Transverse colon (tissue), 4 donors: Measurements from ENCODE around the gene ZNF165. TPM values are rescaled to one million over a fixed set of nuclear protein-coding genes. Genes with fewer than 3 reads are reported as not detected.
"Not testable (repeated sequence)": the region's sequence is repeated elsewhere in the genome, so short reads cannot be mapped to it uniquely, and the experiment has no call there.

Experiments
- DNase-seq: peaks from one replicate; pipeline ENCODE4 v3.0.0-alpha.2; 2019
- H3K27ac ChIP-seq, 4 donors: fragments of 200-600 bp; sonication (generic); 2 replicates each; pipeline ENCODE4 v1.5.1; 2016 to 2018; ENCODE audit warnings: inconsistent platforms in 4 of 4
- H3K27me3 ChIP-seq: fragments of 200-600 bp; sonication (generic); 2 replicates; pipeline ENCODE4 v1.5.1; 2017; ENCODE audit warnings: inconsistent platforms
- H3K36me3 ChIP-seq, 4 donors: fragments of 200-600 bp; sonication (generic); 2 replicates each; pipeline ENCODE4 v1.5.1; 2017 to 2019; ENCODE audit warnings: inconsistent platforms in 4 of 4
- H3K4me1 ChIP-seq, 4 donors: fragments of 200-600 bp; sonication (generic); 2 replicates each; pipeline ENCODE4 v1.5.1; 2017 to 2020; ENCODE audit warnings: inconsistent platforms in 4 of 4
- H3K4me3 ChIP-seq, 4 donors: fragments of 200-600 bp; sonication (generic); 1 replicate in 1 of 4; 2 replicates in 3 of 4; pipeline versions ENCODE4 v1.5.1 to v1.6.1; 2017 to 2019; ENCODE audit warnings: inconsistent platforms in 4 of 4
- H3K9me3 ChIP-seq, 2 donors: fragments of 200-600 bp; sonication (generic); 2 replicates each; pipeline ENCODE4 v1.5.1; 2017 to 2019; ENCODE audit warnings: inconsistent platforms in 2 of 2
- CTCF ChIP-seq, 5 experiments: fragments of 200-600 bp in 3 of 5; fragments of 450-650 bp in 2 of 5; sonication (generic) in 3 of 5; IDR thresholded peaks; 1 replicate in 2 of 5; 2 replicates in 3 of 5; pipeline ENCODE4 v1.5.1; 2016 to 2017; ENCODE audit warnings: antibody characterized with exemption in 5 of 5, inconsistent platforms in 3 of 5, mild to moderate bottlenecking in 2 of 5, moderate library complexity in 1 of 5
- EP300 ChIP-seq: sonication (generic); formaldehyde crosslinking; IDR thresholded peaks from one replicate; pipeline ENCODE4 v1.6.1; 2017; ENCODE audit warnings: antibody characterized with exemption, low read depth
- POLR2A ChIP-seq: fragments of 450-650 bp; IDR thresholded peaks from one replicate; pipeline ENCODE4 v1.6.1; 2016; ENCODE audit warnings: antibody characterized with exemption, mild to moderate bottlenecking, moderate library complexity
- POLR2AphosphoS5 ChIP-seq, 3 donors: sonication (generic); formaldehyde crosslinking; IDR thresholded peaks; one replicate each; pipeline ENCODE4 v1.6.1; 2016; ENCODE audit warnings: antibody characterized with exemption in 3 of 3
- WGBS, 2 donors: methylation state at CpG; one replicate each; pipeline ENCODE4 v1.1.5; 2018; ENCODE audit warnings: low coverage in 1 of 2; 5-methylcytosine and 5-hydroxymethylcytosine counted together
- in situ Hi-C, 4 donors: fragments of 200-750 bp; cut with MboI; loops; one replicate each; pipeline versions ENCODE4 v1.15.0 to v1.15.1; 2017; ENCODE audit warnings: low sequenced_read_pairs in 3 of 4, low pct_ligation_motif_present in 1 of 4, low pct_unique_long_range_greater_than_20kb in 1 of 4
- intact Hi-C: fragments of 100-400 bp; cut with DNase I; formaldehyde crosslinking; loops from one replicate; pipeline ENCODE4 v1.15.1; 2023; ENCODE audit warnings: low total_unique reads
- total RNA-seq, 4 donors: library from RNA; depleted of rRNA; stranded (reverse); fragments of >200 nt; gene quantifications; one replicate each; pipeline ENCODE4 v1.1.0, GENCODE V29; 2016

Gene ZNF165
- total RNA-seq, 4 donors from 2014 or later = 1.1 to 20.1 (median 3.8) TPM

DNA sequence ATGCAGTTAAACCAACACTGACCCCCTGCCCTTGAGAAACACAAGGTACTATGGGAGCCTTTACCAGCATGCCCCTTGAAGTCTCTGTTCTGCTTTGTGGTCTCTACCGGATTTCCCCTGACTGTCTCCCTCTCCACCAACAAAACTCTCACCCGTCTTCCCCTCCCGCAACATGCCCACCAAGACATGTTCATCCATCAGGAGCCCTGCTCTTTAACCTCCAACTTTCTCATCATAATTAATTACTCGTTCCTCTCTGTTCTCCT, 1.1 kb downstream of the ZNF165 start:
- H3K9me3 ChIP-seq = no peaks in the 10 kb centered on the region
- peak overlapping the region; percentile 49 to 77 (median 58) for H3K4me3 ChIP-seq
- no peaks in the 10 kb centered on the region for H3K27me3 ChIP-seq
- H3K36me3 ChIP-seq = peaks cover 0 to 11% (median 0%) of the 10 kb centered on the region in 4 donors
- in situ Hi-C loops (no loop called here), intact Hi-C loops (no loop called here)
- whole genome bisulfite sequencing, 2 donors = 11 to 15% methylated on average over 3 to 4 of the region's 4 CpGs
- peak overlapping the region; percentile 87 to 92 (median 88) for H3K27ac ChIP-seq
- DNase-seq = peak; percentile 20
- TF ChIP-seq POLR2AphosphoS5 (IDR thresholded peaks at IDR 0.05) (no peak), POLR2A (no peak), EP300 (no peak), CTCF (IDR thresholded peaks at IDR 0.05) (no peak)
- peaks cover 0 to 18% (median 9%) of the 10 kb centered on the region in 4 donors for H3K4me1 ChIP-seq

GRCh38 chr6:28082939-28083338, 2.6 kb downstream of the ZNF165 start:
- intact Hi-C loops (no loop called here), in situ Hi-C loops (no loop called here)
- no peak for DNase-seq
- no peak overlapping the region for H3K4me3 ChIP-seq
- H3K9me3 ChIP-seq = no peaks in the 10 kb centered on the region
- H3K36me3 ChIP-seq = peaks cover 0 to 25% (median 2%) of the 10 kb centered on the region in 4 donors
- no peak overlapping the region for H3K27ac ChIP-seq
- no peaks in the 10 kb centered on the region for H3K27me3 ChIP-seq
- H3K4me1 ChIP-seq = peaks cover 0 to 18% (median 9%) of the 10 kb centered on the region in 4 donors
- no peak for TF ChIP-seq CTCF (IDR thresholded peaks at IDR 0.05)
- no peak for TF ChIP-seq POLR2A
- TF ChIP-seq EP300 = no peak
- no peak for TF ChIP-seq POLR2AphosphoS5 (IDR thresholded peaks at IDR 0.05)

DNA sequence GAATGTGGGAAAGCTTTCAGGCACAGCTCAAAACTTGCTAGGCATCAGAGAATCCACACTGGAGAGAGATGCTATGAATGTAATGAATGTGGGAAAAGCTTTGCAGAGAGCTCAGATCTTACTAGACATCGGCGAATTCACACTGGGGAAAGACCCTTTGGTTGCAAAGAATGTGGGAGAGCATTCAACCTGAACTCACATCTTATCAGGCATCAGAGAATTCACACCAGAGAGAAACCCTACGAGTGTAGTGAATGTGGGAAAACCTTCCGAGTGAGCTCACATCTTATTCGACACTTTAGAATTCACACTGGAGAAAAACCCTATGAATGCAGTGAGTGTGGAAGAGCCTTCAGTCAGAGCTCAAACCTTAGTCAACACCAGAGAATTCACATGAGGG, 8.7 kb downstream of the ZNF165 start:
- no peaks in the 10 kb centered on the region for H3K27me3 ChIP-seq
- no peak for DNase-seq
- no peak overlapping the region for H3K27ac ChIP-seq
- peaks cover 0 to 46% (median 11%) of the 10 kb centered on the region in 4 donors for H3K36me3 ChIP-seq
- H3K4me1 ChIP-seq = no peaks in the 10 kb centered on the region
- H3K4me3 ChIP-seq = no peak overlapping the region
- peaks cover 16 to 24% of the 10 kb centered on the region in 2 donors for H3K9me3 ChIP-seq
- in situ Hi-C loops = no loop called here
- intact Hi-C loops = no loop called here
- WGBS, 2 donors = 98 to 100% methylated on average over 5 of the region's 5 CpGs
- TF ChIP-seq POLR2AphosphoS5 (IDR thresholded peaks at IDR 0.05) (no peak), EP300 (no peak), CTCF (IDR thresholded peaks at IDR 0.05) (no peak), POLR2A (no peak)

- Histone ChIP-seq H3K36me3 (peaks cover 0 to 38% (median 11%) of the 10 kb centered on the region in 4 donors), H3K27me3 (no peaks in the 10 kb centered on the region), H3K27ac (no peak overlapping the region), H3K4me1 (no peaks in the 10 kb centered on the region), H3K4me3 (peak overlapping the region in 2 of 4 donors; percentile 12 to 40), H3K9me3 (peaks cover 16 to 24% of the 10 kb centered on the region in 2 donors)
- DNase-seq = no peak
- TF ChIP-seq POLR2AphosphoS5 (IDR thresholded peaks at IDR 0.05) (no peak), EP300 (no peak), CTCF (IDR thresholded peaks at IDR 0.05) (no peak), POLR2A (no peak)
- intact Hi-C loops = no loop called here
- in situ Hi-C loops = no loop called here
- WGBS, 2 donors = 71 to 80% methylated on average over 5 to 26 of the region's 33 CpGs
Measured at GRCh38 chr6:28090917-28091586, 10.7 kb downstream of the ZNF165 start.

- H3K4me3 ChIP-seq, intact Hi-C loops, in situ Hi-C loops, DNase-seq, H3K27me3 ChIP-seq, H3K4me1 ChIP-seq, H3K9me3 ChIP-seq, H3K27ac ChIP-seq, H3K36me3 ChIP-seq: not testable (repeated sequence)
- 82 to 86% methylated on average over 7 of the region's 7 CpGs for WGBS, 2 donors
Measured at GRCh38 chr6:28102222-28102621, 21.9 kb downstream of the ZNF165 start.

- not testable (repeated sequence) for H3K9me3 ChIP-seq, H3K4me1 ChIP-seq
Measured at GRCh38 chr6:28102699-28103098, 22.3 kb downstream of the ZNF165 start.

More at GRCh38 chr6:28102699-28103098, 22.3 kb downstream of the ZNF165 start:
- in situ Hi-C loops, intact Hi-C loops, H3K36me3 ChIP-seq, DNase-seq, H3K4me3 ChIP-seq, H3K27me3 ChIP-seq, H3K27ac ChIP-seq: not testable (repeated sequence)
